CD14-positive monocyte (primary cell): ENCODE data around the gene ADGRG7. TPM values are rescaled to one million over a fixed set of nuclear protein-coding genes. Genes with fewer than 3 reads are reported as not detected.

Experiments used
- DNase-seq, 3 donors: peaks; one replicate each; pipeline ENCODE4 v3.0.0-alpha.2; 2011 to 2022
- H2AFZ ChIP-seq: 2 replicates; pipeline ENCODE4 v1.6.0; 2012; ENCODE audit warnings: mild to moderate bottlenecking, low read depth, low read length, inconsistent platforms; ENCODE audit not compliant: insufficient read depth, poor library complexity, severe bottlenecking
- H3K27ac ChIP-seq, 2 donors: 1 replicate in 1 of 2; 2 replicates in 1 of 2; pipeline ENCODE4 v1.5.1; 2012 to 2013; ENCODE audit warnings: low read length in 2 of 2, control low read depth in 1 of 2, inconsistent platforms in 1 of 2, low read depth in 1 of 2, mild to moderate bottlenecking in 1 of 2
- H3K27me3 ChIP-seq, 2 donors: one replicate each; pipeline versions ENCODE4 v1.6.0 to v1.6.1; 2011 to 2013; ENCODE audit warnings: low read length in 2 of 2; ENCODE audit not compliant: control insufficient read depth in 2 of 2, insufficient read depth in 2 of 2
- H3K36me3 ChIP-seq, 2 donors: replicated peaks in 1 of 2; 1 replicate in 1 of 2; 2 replicates in 1 of 2; pipeline versions ENCODE4 v1.5.1 to v1.6.1; 2012 to 2013; ENCODE audit warnings: low read length in 2 of 2, control low read depth in 1 of 2, inconsistent platforms in 1 of 2, mild to moderate bottlenecking in 1 of 2; ENCODE audit not compliant: insufficient read depth in 2 of 2, control insufficient read depth in 1 of 2
- H3K4me1 ChIP-seq, 2 donors: 1 replicate in 1 of 2; 2 replicates in 1 of 2; pipeline versions ENCODE4 v1.5.1 to v1.6.1; 2012 to 2013; ENCODE audit warnings: low read length in 2 of 2, control low read depth in 1 of 2, inconsistent platforms in 1 of 2, mild to moderate bottlenecking in 1 of 2, moderate library complexity in 1 of 2; ENCODE audit not compliant: insufficient read depth in 2 of 2, control insufficient read depth in 1 of 2
- H3K4me2 ChIP-seq: replicated peaks from 2 replicates; pipeline ENCODE3; 2012; ENCODE audit warnings: low read length, moderate library complexity, mild to moderate bottlenecking; ENCODE audit not compliant: poor library complexity, severe bottlenecking; ENCODE audit errors: extremely low read depth
- H3K4me3 ChIP-seq, 3 experiments: fragments of 200-600 bp in 1 of 3; sonication (generic) in 1 of 3; replicated peaks in 1 of 3; 1 replicate in 2 of 3; 2 replicates in 1 of 3; pipeline ENCODE4 v1.5.1; 2011 to 2013; ENCODE audit warnings: low read length in 3 of 3, mild to moderate bottlenecking in 3 of 3, control low read depth in 2 of 3, low read depth in 2 of 3, inconsistent platforms in 1 of 3, moderate library complexity in 1 of 3
- H3K79me2 ChIP-seq: 2 replicates; pipeline ENCODE4 v1.6.0; 2012; ENCODE audit warnings: mild to moderate bottlenecking, control low read depth, inconsistent platforms, low read length, moderate library complexity; ENCODE audit not compliant: insufficient read depth
- H3K9ac ChIP-seq: 2 replicates; pipeline ENCODE4 v1.6.0; 2017; ENCODE audit warnings: low read length, mild to moderate bottlenecking; ENCODE audit not compliant: insufficient read depth, poor library complexity, severe bottlenecking
- H3K9me3 ChIP-seq, 2 donors: replicated peaks in 1 of 2; 1 replicate in 1 of 2; 2 replicates in 1 of 2; pipeline versions ENCODE4 v1.5.1 to v1.6.1; 2012 to 2013; ENCODE audit warnings: low read length in 2 of 2, control low read depth in 1 of 2; ENCODE audit not compliant: control insufficient read depth in 1 of 2, insufficient read depth in 1 of 2
- H4K20me1 ChIP-seq: 2 replicates; pipeline ENCODE4 v1.6.0; 2012; ENCODE audit warnings: mild to moderate bottlenecking, low read length, control low read depth, moderate library complexity; ENCODE audit not compliant: insufficient read depth
- H3K27ac Mint-ChIP-seq, 7 donors: one replicate each; pipeline ENCODE4 v1.8.0; 2020; ENCODE audit warnings: mild to moderate bottlenecking in 7 of 7, mixed read lengths in 7 of 7, moderate library complexity in 6 of 7, inconsistent platforms in 2 of 7
- H3K27me3 Mint-ChIP-seq, 3 donors: one replicate each; pipeline ENCODE4 v1.8.0; 2021 to 2022; ENCODE audit warnings: low read depth in 3 of 3, mild to moderate bottlenecking in 3 of 3, mixed read lengths in 3 of 3, moderate library complexity in 3 of 3, inconsistent platforms in 1 of 3
- H3K36me3 Mint-ChIP-seq, 2 donors: one replicate each; pipeline ENCODE4 v1.8.0; 2020; ENCODE audit warnings: mixed read lengths in 2 of 2, inconsistent platforms in 1 of 2, mild to moderate bottlenecking in 1 of 2
- H3K4me1 Mint-ChIP-seq: one replicate; pipeline ENCODE4 v1.8.0; 2020; ENCODE audit warnings: mild to moderate bottlenecking, mixed read lengths
- H3K4me3 Mint-ChIP-seq, 2 donors: one replicate each; pipeline ENCODE4 v1.8.0; 2020; ENCODE audit warnings: mild to moderate bottlenecking in 2 of 2, mixed read lengths in 2 of 2, moderate library complexity in 1 of 2
- H3K9me3 Mint-ChIP-seq, 7 donors: one replicate each; pipeline ENCODE4 v1.8.0; 2020 to 2022; ENCODE audit warnings: mixed read lengths in 7 of 7, mild to moderate bottlenecking in 6 of 7, moderate library complexity in 6 of 7, inconsistent platforms in 2 of 7
- WGBS: methylation state at CpG from one replicate; pipeline ENCODE4 v1.1.5; 2013; ENCODE audit warnings: missing lambda C conversion rate; ENCODE audit not compliant: insufficient coverage; 5-methylcytosine and 5-hydroxymethylcytosine counted together
- intact Hi-C, 2 donors: fragments of 100-400 bp; cut with micrococcal nuclease; formaldehyde crosslinking; loops; one replicate each; pipeline versions ENCODE4 v1.15.0 to v1.15.1; 2023
- polyA plus RNA-seq, 3 donors: library from polyadenylated mRNA; depleted of rRNA in 1 of 3; unstranded in 2 of 3; stranded (reverse) in 1 of 3; fragments of 300-500 nt in 2 of 3; fragments of >200 nt in 1 of 3; fragmentation: Illumina TruSeq in 2 of 3; gene quantifications; 1 replicate in 2 of 3; 2 replicates in 1 of 3; pipeline ENCODE4 v1.2.3, GENCODE V29; 2012 to 2021
- TF ChIP-seq, protein P1 (sequence below): fragments of 200-600 bp; IDR thresholded peaks from one replicate; pipeline ENCODE4 v1.8.0; 2022; ENCODE audit warnings: antibody characterized with exemption, mild to moderate bottlenecking

Gene ADGRG7
- polyA plus RNA-seq, 3 donors: not detected

DNA sequence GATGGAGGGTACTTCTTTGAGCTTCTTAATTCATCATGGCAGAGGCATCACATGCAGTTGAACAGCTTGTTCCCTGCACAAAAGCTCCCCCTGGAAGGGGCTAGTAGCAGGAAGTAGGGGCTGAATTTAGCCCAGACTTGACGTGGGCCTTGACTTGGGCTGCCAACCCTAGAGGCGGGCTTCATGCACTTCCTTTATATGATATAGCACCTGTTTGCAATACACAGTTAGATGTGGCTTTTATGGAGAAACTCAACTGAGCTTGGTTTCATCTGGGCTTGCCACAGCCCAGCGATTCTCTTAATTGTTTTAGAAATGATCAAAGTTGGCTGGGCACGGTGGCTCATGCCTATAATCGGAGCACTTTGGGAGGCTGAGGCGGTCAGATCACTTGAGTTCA, 33.7 kb upstream of the ADGRG7 start:
- no peak overlapping the region for H3K9ac ChIP-seq
- intact Hi-C loops: no loop called here
- DNase-seq: no peak
- TF ChIP-seq, protein P1, sequence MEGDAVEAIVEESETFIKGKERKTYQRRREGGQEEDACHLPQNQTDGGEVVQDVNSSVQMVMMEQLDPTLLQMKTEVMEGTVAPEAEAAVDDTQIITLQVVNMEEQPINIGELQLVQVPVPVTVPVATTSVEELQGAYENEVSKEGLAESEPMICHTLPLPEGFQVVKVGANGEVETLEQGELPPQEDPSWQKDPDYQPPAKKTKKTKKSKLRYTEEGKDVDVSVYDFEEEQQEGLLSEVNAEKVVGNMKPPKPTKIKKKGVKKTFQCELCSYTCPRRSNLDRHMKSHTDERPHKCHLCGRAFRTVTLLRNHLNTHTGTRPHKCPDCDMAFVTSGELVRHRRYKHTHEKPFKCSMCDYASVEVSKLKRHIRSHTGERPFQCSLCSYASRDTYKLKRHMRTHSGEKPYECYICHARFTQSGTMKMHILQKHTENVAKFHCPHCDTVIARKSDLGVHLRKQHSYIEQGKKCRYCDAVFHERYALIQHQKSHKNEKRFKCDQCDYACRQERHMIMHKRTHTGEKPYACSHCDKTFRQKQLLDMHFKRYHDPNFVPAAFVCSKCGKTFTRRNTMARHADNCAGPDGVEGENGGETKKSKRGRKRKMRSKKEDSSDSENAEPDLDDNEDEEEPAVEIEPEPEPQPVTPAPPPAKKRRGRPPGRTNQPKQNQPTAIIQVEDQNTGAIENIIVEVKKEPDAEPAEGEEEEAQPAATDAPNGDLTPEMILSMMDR: no peak
- H3K36me3 ChIP-seq: no peaks in the 10 kb centered on the region
- no peak overlapping the region for H2AFZ ChIP-seq
- H3K4me3 Mint-ChIP-seq: no peak overlapping the region
- no peaks in the 10 kb centered on the region for H3K27me3 ChIP-seq
- H3K4me1 ChIP-seq: no peaks in the 10 kb centered on the region
- no peak overlapping the region for H3K4me3 ChIP-seq
- no peaks in the 10 kb centered on the region for H3K4me1 Mint-ChIP-seq
- WGBS: 100% methylated on average over 1 of the region's 6 CpGs
- H3K9me3 ChIP-seq: no peaks in the 10 kb centered on the region
- H3K9me3 Mint-ChIP-seq: peaks cover 0 to 5% (median 0%) of the 10 kb centered on the region in 7 donors
- no peak overlapping the region for H3K27ac ChIP-seq
- H4K20me1 ChIP-seq: no peaks in the 10 kb centered on the region
- H3K27ac Mint-ChIP-seq: no peak overlapping the region
- H3K79me2 ChIP-seq: no peaks in the 10 kb centered on the region
- peaks cover 9 to 12% of the 10 kb centered on the region in 2 donors for H3K36me3 Mint-ChIP-seq
- H3K27me3 Mint-ChIP-seq: peaks cover 0 to 4% (median 0%) of the 10 kb centered on the region in 3 donors
- no peak overlapping the region for H3K4me2 ChIP-seq

DNA sequence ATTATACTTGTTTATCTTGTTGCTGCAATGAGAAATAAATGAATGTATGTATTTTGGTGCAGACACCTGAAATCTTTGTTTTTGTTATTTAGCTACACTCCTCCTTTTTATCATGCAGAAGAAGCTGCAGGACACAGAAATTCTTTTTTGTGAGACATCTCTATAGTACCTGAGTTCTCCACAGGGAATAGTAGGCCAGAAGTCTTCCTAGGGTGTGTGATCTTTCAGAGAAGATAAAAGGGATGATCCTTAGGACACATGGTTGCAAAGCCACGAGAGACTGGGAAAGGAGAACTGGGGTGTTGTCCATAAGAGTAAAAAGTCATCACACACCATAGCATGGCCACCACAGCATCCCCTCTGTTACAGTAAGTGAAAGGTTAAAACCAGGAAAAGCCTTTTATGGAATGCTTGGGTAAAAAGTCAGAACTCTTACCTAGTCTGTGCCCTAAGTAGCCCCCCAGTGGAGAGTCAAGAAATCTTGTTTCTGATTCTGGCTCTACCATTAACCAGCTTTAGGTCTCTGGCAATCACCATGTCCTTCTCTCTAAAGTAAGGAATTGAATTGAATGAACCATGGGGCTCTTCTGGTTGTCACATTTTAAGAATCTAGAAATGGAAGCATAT, 31.9 kb upstream of the ADGRG7 start:
- Histone ChIP-seq H3K9me3 (no peaks in the 10 kb centered on the region), H3K4me2 (no peak overlapping the region), H4K20me1 (no peaks in the 10 kb centered on the region), H3K27ac (no peak overlapping the region), H3K4me3 (no peak overlapping the region), H3K4me1 (no peaks in the 10 kb centered on the region), H3K36me3 (no peaks in the 10 kb centered on the region), H2AFZ (no peak overlapping the region), H3K79me2 (no peaks in the 10 kb centered on the region), H3K27me3 (no peaks in the 10 kb centered on the region), H3K9ac (no peak overlapping the region)
- WGBS: no CpG with 5 or more reads among the region's 1 CpG
- Mint-ChIP-seq H3K36me3 (peaks cover 6 to 11% of the 10 kb centered on the region in 2 donors), H3K27me3 (peaks cover 0 to 4% (median 0%) of the 10 kb centered on the region in 3 donors), H3K4me1 (no peaks in the 10 kb centered on the region), H3K4me3 (no peak overlapping the region), H3K9me3 (peaks cover 0 to 5% (median 0%) of the 10 kb centered on the region in 7 donors), H3K27ac (no peak overlapping the region)
- intact Hi-C loops: no loop called here
- DNase-seq: no peak
- TF ChIP-seq, protein P1: no peak
